Keratinocyte (primary cell): ENCODE measurements around the gene TCFL5. TPM values are rescaled to one million over a fixed set of nuclear protein-coding genes. Genes with fewer than 3 reads are reported as not detected.

Experiments
- DNase-seq: peaks from one replicate; pipeline ENCODE4 v3.0.0-alpha.2; 2011; ENCODE audit warnings: low read depth, missing footprints, low spot score
- FAIRE-seq: peaks from 2 replicates; lab custom pipeline; 2011; peaks lifted over from hg19 to GRCh38; lab: Jason Lieb, UNC
- H2AFZ ChIP-seq: 2 replicates; pipeline ENCODE4 v1.6.0; 2012; ENCODE audit warnings: low read length, control low read depth, inconsistent platforms; ENCODE audit not compliant: control insufficient read depth
- H3K27ac ChIP-seq: 2 replicates; pipeline ENCODE4 v1.5.1; 2011; ENCODE audit warnings: low read length; ENCODE audit not compliant: control insufficient read depth, insufficient read depth
- H3K27me3 ChIP-seq: 3 replicates; pipeline ENCODE4 v1.6.0; 2011; ENCODE audit warnings: low read length; ENCODE audit not compliant: control insufficient read depth, insufficient read depth; ENCODE audit errors: extremely low read depth
- H3K36me3 ChIP-seq, 2 experiments: 2 replicates in 1 of 2; 3 replicates in 1 of 2; pipeline ENCODE4 v1.5.1; 2011; ENCODE audit warnings: low read length in 2 of 2, mild to moderate bottlenecking in 1 of 2; ENCODE audit not compliant: control insufficient read depth in 2 of 2, insufficient read depth in 2 of 2; ENCODE audit errors: extremely low read depth in 1 of 2
- H3K4me1 ChIP-seq: 3 replicates; pipeline ENCODE4 v1.5.1; 2011; ENCODE audit warnings: low read length; ENCODE audit not compliant: control insufficient read depth, insufficient read depth; ENCODE audit errors: extremely low read depth
- H3K4me2 ChIP-seq: 3 replicates; pipeline ENCODE4 v1.6.0; 2011; ENCODE audit warnings: low read depth, low read length; ENCODE audit not compliant: control insufficient read depth, insufficient read depth; ENCODE audit errors: extremely low read depth
- H3K4me3 ChIP-seq, 3 experiments: fragments of 200-600 bp in 1 of 3; sonication (generic) in 1 of 3; 2 replicates in 2 of 3; 3 replicates in 1 of 3; pipeline ENCODE4 v1.5.1; 2011 to 2016; ENCODE audit warnings: low read length in 3 of 3, mild to moderate bottlenecking in 3 of 3, control low read depth in 2 of 3, inconsistent platforms in 1 of 3, low read depth in 1 of 3, mixed read lengths in 1 of 3, mixed run types in 1 of 3, moderate library complexity in 1 of 3; ENCODE audit not compliant: control insufficient read depth in 2 of 3, insufficient read depth in 2 of 3; ENCODE audit errors: extremely low read depth in 1 of 3
- H3K79me2 ChIP-seq: 2 replicates; pipeline ENCODE4 v1.6.0; 2012; ENCODE audit warnings: low read length; ENCODE audit not compliant: control insufficient read depth, insufficient read depth
- H3K9ac ChIP-seq: 3 replicates; pipeline ENCODE4 v1.6.0; 2011; ENCODE audit warnings: low read length; ENCODE audit not compliant: control insufficient read depth, insufficient read depth; ENCODE audit errors: extremely low read depth
- H3K9me1 ChIP-seq: 3 replicates; pipeline ENCODE4 v1.6.0; 2011; ENCODE audit warnings: low read length; ENCODE audit not compliant: control insufficient read depth, insufficient read depth; ENCODE audit errors: extremely low read depth
- H3K9me3 ChIP-seq: 2 replicates; pipeline ENCODE4 v1.5.1; 2012; ENCODE audit warnings: low read depth, low read length; ENCODE audit not compliant: control insufficient read depth
- H4K20me1 ChIP-seq: 3 replicates; pipeline ENCODE4 v1.6.0; 2011; ENCODE audit warnings: low read length; ENCODE audit not compliant: control insufficient read depth, insufficient read depth; ENCODE audit errors: extremely low read depth
- CTCF ChIP-seq, 3 experiments: IDR thresholded peaks in 1 of 3; conservative IDR thresholded peaks in 1 of 3; optimal IDR thresholded peaks in 1 of 3; 2 replicates in 2 of 3; 3 replicates in 1 of 3; pipeline versions ENCODE3 to v1.5.1; 2011; ENCODE audit warnings: low read length in 3 of 3, mild to moderate bottlenecking in 3 of 3, moderate library complexity in 2 of 3, control low read depth in 1 of 3, inconsistent platforms in 1 of 3; ENCODE audit not compliant: insufficient read depth in 2 of 3; ENCODE audit errors: extremely low read depth in 1 of 3
- EZH2 ChIP-seq: IDR thresholded peaks from one replicate; pipeline ENCODE4 v1.6.1; 2012; ENCODE audit warnings: inconsistent platforms, mild to moderate bottlenecking, low read length, moderate library complexity
- dilution Hi-C: fragments of 300-500 bp; cut with MboI; formaldehyde crosslinking; loops from one replicate; pipeline ENCODE4 v1.7.0; 2020; ENCODE audit warnings: low sequenced_read_pairs; ENCODE audit not compliant: extremely low pct_ligation_motif_present
- polyA plus RNA-seq, 5 experiments: library from polyadenylated mRNA; depleted of rRNA in 3 of 5; stranded (reverse) in 3 of 5; stranded (forward) in 1 of 5; unstranded in 1 of 5; fragments of >200 nt; gene quantifications; 1 replicate in 1 of 5; 2 replicates in 3 of 5; 3 replicates in 1 of 5; pipeline versions ENCODE4 v1.2.1 to v1.2.3, GENCODE V29; 2011 to 2012; ENCODE audit warnings: missing spikeins in 2 of 5, low read depth in 1 of 5, low replicate concordance in 1 of 5

Gene TCFL5
- polyA plus RNA-seq, 1 donor (not counting 4 experiments of a cell fraction or from before 2014, with no cell fraction given) = 14.6 TPM

- no peak for DNase-seq
- no peaks in the 10 kb centered on the region for H3K27me3 ChIP-seq
- dilution Hi-C loops = no loop called here
- no peaks in the 10 kb centered on the region for H3K79me2 ChIP-seq
- H3K27ac ChIP-seq = no peak overlapping the region
- H3K9ac ChIP-seq = no peak overlapping the region
- no peaks in the 10 kb centered on the region for H3K9me1 ChIP-seq
- peaks cover 43% of the 10 kb centered on the region for H3K4me1 ChIP-seq
- FAIRE-seq = no peak
- H3K4me2 ChIP-seq = no peak overlapping the region
- H3K9me3 ChIP-seq = no peaks in the 10 kb centered on the region
- peaks cover 7% of the 10 kb centered on the region for H4K20me1 ChIP-seq
- no peak overlapping the region for H2AFZ ChIP-seq
- TF ChIP-seq EZH2 (no peak), CTCF (optimal IDR thresholded peaks at IDR 0.05 in 1 of 3, IDR thresholded peaks at IDR 0.05 in 1 of 3, conservative IDR thresholded peaks at IDR 0.05 in 1 of 3; ENCODE audit: extremely low read depth in 1 of 3, insufficient read depth in 2 of 3, low read length in 3 of 3) (no peak)
- peaks cover 24 to 27% of the 10 kb centered on the region in 2 experiments for H3K36me3 ChIP-seq
- no peak overlapping the region for H3K4me3 ChIP-seq
These were observed 36.7 kb upstream of the TCFL5 start for GRCh38 chr20:62898093-62898964.

GRCh38 chr20:62897666-62898065, 36.0 kb upstream of the TCFL5 start:
- Histone ChIP-seq H3K9me3 (no peaks in the 10 kb centered on the region), H3K79me2 (no peaks in the 10 kb centered on the region), H3K9me1 (no peaks in the 10 kb centered on the region), H3K4me2 (peak overlapping the region; percentile 17), H3K4me3 (no peak overlapping the region), H3K9ac (no peak overlapping the region), H3K27me3 (no peaks in the 10 kb centered on the region), H3K36me3 (peaks cover 23 to 26% of the 10 kb centered on the region in 2 experiments), H3K4me1 (peaks cover 43% of the 10 kb centered on the region), H3K27ac (no peak overlapping the region), H4K20me1 (peaks cover 7% of the 10 kb centered on the region), H2AFZ (no peak overlapping the region)
- FAIRE-seq (no peak), DNase-seq (no peak)
- TF ChIP-seq CTCF (optimal IDR thresholded peaks at IDR 0.05 in 1 of 3, IDR thresholded peaks at IDR 0.05 in 1 of 3, conservative IDR thresholded peaks at IDR 0.05 in 1 of 3; ENCODE audit: extremely low read depth in 1 of 3, insufficient read depth in 2 of 3, low read length in 3 of 3) (no peak), EZH2 (no peak)
- dilution Hi-C loops = no loop called here
